ENCODE measurements around the gene MYO6. TPM values are rescaled to one million over a fixed set of nuclear protein-coding genes. Genes with fewer than 3 reads are reported as not detected.

The MYO6 gene
- total and polyA plus RNA-seq, 8 donors, result 14.6 to 80.4 (median 35.0) TPM

DNA sequence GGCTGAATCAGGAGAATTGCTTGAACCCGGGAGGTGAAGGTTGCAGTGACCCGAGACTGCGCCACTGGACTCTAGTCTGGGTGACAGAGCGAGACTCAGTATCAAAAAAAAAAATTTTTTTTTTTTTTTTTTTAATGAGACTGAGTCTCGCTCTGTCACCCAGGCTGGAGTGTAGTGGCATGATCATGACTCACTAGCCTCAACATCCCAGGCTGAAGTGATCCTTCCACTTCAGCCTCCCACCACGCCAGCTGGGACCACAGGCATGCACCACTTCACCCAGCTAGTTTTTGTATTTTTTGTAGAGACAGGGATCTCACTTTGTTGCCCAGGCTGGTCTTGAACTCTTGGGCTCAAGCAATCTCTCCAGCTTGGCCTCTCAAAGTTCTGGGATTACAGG, 53.3 kb downstream of the MYO6 start:
- Histone ChIP-seq H3K36me3 (no peaks in the 10 kb centered on the region), H3K9me3 (peaks cover 0 to 10% (median 0%) of the 10 kb centered on the region in 4 donors), H3K27me3 (no peaks in the 10 kb centered on the region), H3K4me1 (no peaks in the 10 kb centered on the region), H3K4me3 (no peak overlapping the region), H3K27ac (no peak overlapping the region)
- no peak for TF ChIP-seq POLR2AphosphoS5 (IDR thresholded peaks at IDR 0.05)
- TF ChIP-seq POLR2A (IDR thresholded peaks at IDR 0.05), result no peak
- TF ChIP-seq, protein P1, sequence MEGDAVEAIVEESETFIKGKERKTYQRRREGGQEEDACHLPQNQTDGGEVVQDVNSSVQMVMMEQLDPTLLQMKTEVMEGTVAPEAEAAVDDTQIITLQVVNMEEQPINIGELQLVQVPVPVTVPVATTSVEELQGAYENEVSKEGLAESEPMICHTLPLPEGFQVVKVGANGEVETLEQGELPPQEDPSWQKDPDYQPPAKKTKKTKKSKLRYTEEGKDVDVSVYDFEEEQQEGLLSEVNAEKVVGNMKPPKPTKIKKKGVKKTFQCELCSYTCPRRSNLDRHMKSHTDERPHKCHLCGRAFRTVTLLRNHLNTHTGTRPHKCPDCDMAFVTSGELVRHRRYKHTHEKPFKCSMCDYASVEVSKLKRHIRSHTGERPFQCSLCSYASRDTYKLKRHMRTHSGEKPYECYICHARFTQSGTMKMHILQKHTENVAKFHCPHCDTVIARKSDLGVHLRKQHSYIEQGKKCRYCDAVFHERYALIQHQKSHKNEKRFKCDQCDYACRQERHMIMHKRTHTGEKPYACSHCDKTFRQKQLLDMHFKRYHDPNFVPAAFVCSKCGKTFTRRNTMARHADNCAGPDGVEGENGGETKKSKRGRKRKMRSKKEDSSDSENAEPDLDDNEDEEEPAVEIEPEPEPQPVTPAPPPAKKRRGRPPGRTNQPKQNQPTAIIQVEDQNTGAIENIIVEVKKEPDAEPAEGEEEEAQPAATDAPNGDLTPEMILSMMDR (IDR thresholded peaks at IDR 0.05), result no peak
- no peak for TF ChIP-seq EP300 (IDR thresholded peaks at IDR 0.05)
- 92 to 98% (median 97%) methylated on average over 5 to 6 of the region's 6 CpGs for WGBS, 5 donors
- no peak for DNase-seq
- intact Hi-C loops (cut with DNase I; ENCODE audit: low total_unique reads), result no loop called here

DNA sequence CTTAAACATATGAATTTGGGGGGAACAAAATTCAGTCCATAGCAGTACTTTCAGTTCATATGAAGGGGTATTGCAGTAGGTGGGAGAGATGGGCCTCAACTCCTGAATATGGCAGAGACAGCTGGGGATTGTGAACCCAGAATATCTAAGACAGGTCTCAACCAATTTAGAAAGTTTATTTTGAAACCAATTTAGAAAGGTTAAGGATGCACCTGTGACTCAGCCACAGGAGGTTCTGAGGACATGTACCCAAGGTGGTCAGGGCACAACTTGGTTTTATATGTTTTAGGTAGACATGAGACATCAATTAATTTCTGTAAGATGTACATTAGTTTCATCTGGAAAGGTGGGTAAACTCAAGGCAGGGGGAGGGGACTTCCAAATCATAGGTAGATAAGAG, 59.5 kb downstream of the MYO6 start:
- Histone ChIP-seq H3K27ac (no peak overlapping the region), H3K27me3 (no peaks in the 10 kb centered on the region), H3K4me1 (no peaks in the 10 kb centered on the region), H3K4me3 (no peak overlapping the region), H3K9me3 (peaks cover 0 to 10% (median 0%) of the 10 kb centered on the region in 4 donors), H3K36me3 (peaks cover 0 to 6% (median 2%) of the 10 kb centered on the region in 4 donors)
- intact Hi-C loops (cut with DNase I; ENCODE audit: low total_unique reads), result no loop called here
- no peak for DNase-seq
- TF ChIP-seq POLR2AphosphoS5 (IDR thresholded peaks at IDR 0.05), result no peak
- TF ChIP-seq EP300 (IDR thresholded peaks at IDR 0.05), result no peak
- TF ChIP-seq POLR2A (IDR thresholded peaks at IDR 0.05), result no peak
- TF ChIP-seq, protein P1 (IDR thresholded peaks at IDR 0.05), result no peak

DNA sequence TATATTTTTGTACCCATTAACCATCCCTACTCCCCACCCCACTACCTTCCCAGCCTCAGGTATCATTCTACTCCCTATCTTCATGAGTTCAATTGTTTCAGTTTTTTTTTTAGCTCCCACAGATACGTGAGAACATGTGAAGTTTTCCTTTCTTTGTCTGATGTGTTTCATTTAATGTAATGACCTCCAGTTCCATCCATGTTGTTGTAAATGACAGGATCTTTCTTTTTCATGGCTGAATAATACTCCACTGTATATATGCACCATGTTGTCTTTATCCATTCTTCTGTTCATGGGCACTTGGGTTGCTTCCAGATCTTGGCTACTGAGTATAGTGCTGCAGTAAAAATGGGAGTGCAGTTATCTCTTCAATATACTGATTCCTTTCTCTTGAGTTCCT, 63.5 kb downstream of the MYO6 start:
- DNase-seq, result no peak
- Histone ChIP-seq H3K4me1 (no peaks in the 10 kb centered on the region), H3K27me3 (no peaks in the 10 kb centered on the region), H3K27ac (no peak overlapping the region), H3K9me3 (no peaks in the 10 kb centered on the region), H3K36me3 (peaks cover 0 to 7% (median 4%) of the 10 kb centered on the region in 4 donors), H3K4me3 (no peak overlapping the region)
- intact Hi-C loops (cut with DNase I; ENCODE audit: low total_unique reads), result no loop called here
- TF ChIP-seq POLR2AphosphoS5 (IDR thresholded peaks at IDR 0.05) (no peak), EP300 (IDR thresholded peaks at IDR 0.05) (no peak), POLR2A (IDR thresholded peaks at IDR 0.05) (no peak)
- TF ChIP-seq, protein P1 (IDR thresholded peaks at IDR 0.05), result no peak
- WGBS, 5 donors, result 93 to 100% (median 96%) methylated on average over 1 of the region's 1 CpG

DNA sequence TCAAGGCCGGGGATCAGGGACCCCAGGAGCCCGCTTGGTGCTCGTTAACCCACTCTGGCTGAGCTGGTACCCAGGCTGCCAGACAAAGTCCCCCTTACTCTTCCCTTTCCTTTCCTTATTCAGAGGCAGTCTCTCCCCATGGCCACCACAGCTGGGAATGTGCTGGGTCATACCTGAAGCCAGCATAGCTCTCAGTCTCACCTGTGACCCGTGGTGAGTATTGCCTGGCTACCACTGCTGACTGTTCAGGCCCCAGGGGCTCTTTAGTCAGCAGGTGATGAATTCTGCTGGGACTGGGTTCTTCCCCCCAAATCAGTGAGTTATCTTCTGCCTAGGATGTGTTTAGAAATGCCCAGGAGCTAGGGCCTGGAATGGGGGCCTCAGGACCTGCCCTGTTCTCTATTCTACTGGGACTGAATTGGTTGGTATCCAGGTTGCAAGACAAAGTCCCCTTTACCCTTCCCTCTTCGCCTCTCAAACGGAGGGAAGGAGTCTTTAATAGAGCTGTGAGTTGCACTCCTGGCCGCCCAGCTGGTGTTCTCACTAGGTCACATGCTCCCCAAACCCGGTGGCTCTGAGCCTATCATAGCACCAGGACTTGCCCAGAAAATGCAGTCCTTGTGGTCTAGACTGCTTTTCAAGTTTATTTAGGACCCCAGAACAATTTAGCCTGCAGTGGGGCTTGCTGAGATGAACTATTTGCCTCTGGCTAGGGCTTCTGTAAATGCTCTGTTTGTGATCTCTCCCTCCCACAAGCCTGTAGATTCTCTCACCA, 64.6 kb downstream of the MYO6 start:
- Histone ChIP-seq H3K4me3 (no peak overlapping the region), H3K36me3 (peaks cover 0 to 18% (median 10%) of the 10 kb centered on the region in 4 donors), H3K27me3 (no peaks in the 10 kb centered on the region), H3K9me3 (no peaks in the 10 kb centered on the region), H3K4me1 (no peaks in the 10 kb centered on the region), H3K27ac (no peak overlapping the region)
- 85 to 95% (median 88%) methylated on average over 8 of the region's 8 CpGs for WGBS, 5 donors
- intact Hi-C loops (cut with DNase I; ENCODE audit: low total_unique reads), result no loop called here
- no peak for DNase-seq
- TF ChIP-seq EP300 (IDR thresholded peaks at IDR 0.05), result no peak
- TF ChIP-seq POLR2AphosphoS5 (IDR thresholded peaks at IDR 0.05), result no peak
- TF ChIP-seq POLR2A (IDR thresholded peaks at IDR 0.05), result no peak
- TF ChIP-seq, protein P1 (IDR thresholded peaks at IDR 0.05), result no peak

Measured in stomach (tissue), 9 donors.